ENCODE data around the gene IGFBP4.
A peak's percentile ranks its signal among the peaks of the same experiment; 100 is the strongest.

The IGFBP4 gene

DNA sequence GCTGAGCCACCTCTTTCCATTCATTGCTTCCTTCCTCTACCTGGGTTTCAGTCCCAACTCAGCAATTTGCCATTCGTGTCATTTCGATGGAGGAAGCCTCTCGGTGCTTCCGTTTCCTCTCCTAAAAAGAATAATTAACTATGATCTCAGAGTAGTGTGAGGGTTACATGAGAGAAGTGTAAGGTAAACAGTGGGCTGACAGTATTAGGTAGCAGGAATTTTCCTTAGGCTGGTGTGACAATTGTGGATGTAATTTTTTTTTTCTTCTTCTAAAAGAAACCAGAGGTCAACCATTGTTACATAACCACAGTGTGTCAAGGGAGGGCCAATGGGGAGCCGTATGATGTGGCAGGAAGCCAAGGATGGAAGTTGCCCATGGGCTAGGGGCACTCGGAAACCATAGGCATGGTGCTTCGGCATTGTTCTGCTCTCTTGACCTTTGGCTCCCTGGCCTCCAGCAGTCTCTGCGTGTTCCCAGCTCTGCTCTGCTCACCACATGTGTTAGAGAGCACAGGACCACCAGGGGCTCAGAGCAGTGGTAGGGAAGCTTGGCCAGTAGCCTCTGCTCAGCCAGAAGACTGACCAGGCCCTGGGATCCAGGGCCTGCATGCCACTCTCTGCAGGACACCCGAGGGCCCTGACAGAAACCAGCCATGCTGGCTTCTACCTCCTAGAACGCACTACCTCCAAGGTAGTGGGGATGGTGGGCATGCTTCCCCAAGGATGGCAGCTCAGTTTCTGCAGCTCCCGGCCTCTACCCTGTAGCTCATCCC is 23.5 kb upstream of the IGFBP4 start:
- peaks cover 19% of the 10 kb centered on the region for H3K36me3 Mint-ChIP-seq (ENCODE audit: low read depth)
- DNase-seq (no peak), ATAC-seq (no peak)
- H3K9me3 Mint-ChIP-seq: no peaks in the 10 kb centered on the region
- H3K27me3 Mint-ChIP-seq: peaks cover 3% of the 10 kb centered on the region
- H3K4me3 Mint-ChIP-seq: no peak overlapping the region
- H3K27ac Mint-ChIP-seq: peak overlapping the region; percentile 15
- H3K4me1 Mint-ChIP-seq: peaks cover 31% of the 10 kb centered on the region

DNA sequence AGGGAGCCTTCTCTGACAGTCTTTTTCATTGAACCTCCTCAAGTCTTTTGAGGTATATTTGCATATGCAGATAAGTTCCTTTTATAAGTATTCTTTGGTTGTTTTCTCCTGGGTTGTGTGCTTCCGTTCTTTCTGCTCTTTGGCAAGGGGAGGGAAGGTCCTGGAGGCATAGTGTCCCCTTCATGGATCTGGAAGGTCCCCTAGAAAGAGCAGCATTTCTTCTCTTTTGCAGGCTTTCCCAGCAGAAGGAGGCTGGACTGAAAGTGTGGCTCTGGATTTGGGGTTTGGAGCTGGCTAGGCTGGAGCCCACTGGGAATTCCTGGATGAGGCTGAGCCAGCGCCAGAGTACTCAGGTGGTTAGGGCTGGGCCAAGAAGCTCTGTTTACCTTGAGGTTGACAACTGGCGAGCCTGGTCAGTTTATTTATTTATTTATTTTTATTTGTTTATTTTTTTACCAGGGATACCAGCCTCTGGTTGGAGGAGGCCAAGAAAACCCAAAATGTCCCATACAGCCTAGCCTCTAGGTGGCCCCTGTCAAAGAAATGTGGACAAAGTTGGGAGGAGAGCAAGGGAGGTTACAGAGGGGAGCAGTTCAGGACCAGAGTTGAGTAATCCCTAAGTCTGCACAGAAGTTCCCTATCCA is 20.1 kb upstream of the IGFBP4 start:
- Mint-ChIP-seq H3K36me3 (ENCODE audit: low read depth) (no peaks in the 10 kb centered on the region), H3K27ac (no peak overlapping the region), H3K4me3 (no peak overlapping the region), H3K4me1 (peaks cover 43% of the 10 kb centered on the region), H3K27me3 (no peaks in the 10 kb centered on the region), H3K9me3 (no peaks in the 10 kb centered on the region)
- ATAC-seq: no peak
- DNase-seq: no peak

DNA sequence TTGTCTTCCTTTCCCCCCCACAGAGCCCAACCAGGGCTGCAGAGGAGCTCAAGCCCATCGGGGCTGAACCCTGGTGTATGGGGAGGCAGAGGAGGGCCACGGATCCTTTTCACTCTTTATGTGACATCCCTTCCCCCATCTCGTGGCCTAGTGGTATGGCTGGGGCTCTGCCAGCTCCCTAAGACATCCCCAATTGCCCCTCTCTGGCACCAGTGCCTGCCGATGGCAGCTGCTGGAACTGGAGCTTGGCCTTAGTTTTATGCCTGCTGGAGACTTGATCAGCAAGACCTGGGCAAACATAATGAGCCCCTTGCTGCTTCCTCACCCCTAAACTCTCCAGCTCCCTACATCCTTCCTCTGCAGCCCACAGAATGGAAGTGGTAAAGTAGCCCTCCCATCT is 17.5 kb upstream of the IGFBP4 start:
- H3K4me3 Mint-ChIP-seq: no peak overlapping the region
- ATAC-seq: no peak
- no peaks in the 10 kb centered on the region for H3K27me3 Mint-ChIP-seq
- H3K36me3 Mint-ChIP-seq (ENCODE audit: low read depth): no peaks in the 10 kb centered on the region
- no peak overlapping the region for H3K27ac Mint-ChIP-seq
- no peak for DNase-seq
- peaks cover 30% of the 10 kb centered on the region for H3K4me1 Mint-ChIP-seq
- H3K9me3 Mint-ChIP-seq: no peaks in the 10 kb centered on the region

DNA sequence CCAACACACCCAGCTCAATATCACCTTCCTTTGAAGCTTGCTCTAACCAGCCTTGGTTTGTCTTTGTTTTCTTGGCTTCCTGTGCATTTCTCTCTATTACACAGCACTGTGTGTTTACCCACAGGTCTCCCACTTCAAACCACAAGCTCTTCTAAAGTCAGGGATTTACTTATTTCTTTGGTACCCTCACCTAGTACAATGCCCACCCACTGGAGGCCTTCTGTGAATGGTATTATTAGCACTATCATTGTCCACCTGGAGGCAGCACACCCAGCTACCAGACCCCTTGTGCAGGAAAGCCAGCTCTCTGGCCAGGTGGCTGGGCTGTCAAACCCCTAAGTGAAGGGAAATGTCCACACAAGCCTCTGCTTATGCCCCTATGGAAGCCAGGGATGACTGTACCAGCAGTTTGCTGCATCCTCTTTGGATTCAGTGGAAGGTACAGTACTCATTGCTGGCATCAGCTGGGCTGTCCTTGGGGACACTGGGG is 16.2 kb upstream of the IGFBP4 start:
- H3K9me3 Mint-ChIP-seq: no peaks in the 10 kb centered on the region
- H3K27ac Mint-ChIP-seq: no peak overlapping the region
- ATAC-seq (peak; percentile 68), DNase-seq (no peak)
- no peaks in the 10 kb centered on the region for H3K27me3 Mint-ChIP-seq
- peaks cover 30% of the 10 kb centered on the region for H3K4me1 Mint-ChIP-seq
- no peak overlapping the region for H3K4me3 Mint-ChIP-seq
- H3K36me3 Mint-ChIP-seq (ENCODE audit: low read depth): no peaks in the 10 kb centered on the region

DNA sequence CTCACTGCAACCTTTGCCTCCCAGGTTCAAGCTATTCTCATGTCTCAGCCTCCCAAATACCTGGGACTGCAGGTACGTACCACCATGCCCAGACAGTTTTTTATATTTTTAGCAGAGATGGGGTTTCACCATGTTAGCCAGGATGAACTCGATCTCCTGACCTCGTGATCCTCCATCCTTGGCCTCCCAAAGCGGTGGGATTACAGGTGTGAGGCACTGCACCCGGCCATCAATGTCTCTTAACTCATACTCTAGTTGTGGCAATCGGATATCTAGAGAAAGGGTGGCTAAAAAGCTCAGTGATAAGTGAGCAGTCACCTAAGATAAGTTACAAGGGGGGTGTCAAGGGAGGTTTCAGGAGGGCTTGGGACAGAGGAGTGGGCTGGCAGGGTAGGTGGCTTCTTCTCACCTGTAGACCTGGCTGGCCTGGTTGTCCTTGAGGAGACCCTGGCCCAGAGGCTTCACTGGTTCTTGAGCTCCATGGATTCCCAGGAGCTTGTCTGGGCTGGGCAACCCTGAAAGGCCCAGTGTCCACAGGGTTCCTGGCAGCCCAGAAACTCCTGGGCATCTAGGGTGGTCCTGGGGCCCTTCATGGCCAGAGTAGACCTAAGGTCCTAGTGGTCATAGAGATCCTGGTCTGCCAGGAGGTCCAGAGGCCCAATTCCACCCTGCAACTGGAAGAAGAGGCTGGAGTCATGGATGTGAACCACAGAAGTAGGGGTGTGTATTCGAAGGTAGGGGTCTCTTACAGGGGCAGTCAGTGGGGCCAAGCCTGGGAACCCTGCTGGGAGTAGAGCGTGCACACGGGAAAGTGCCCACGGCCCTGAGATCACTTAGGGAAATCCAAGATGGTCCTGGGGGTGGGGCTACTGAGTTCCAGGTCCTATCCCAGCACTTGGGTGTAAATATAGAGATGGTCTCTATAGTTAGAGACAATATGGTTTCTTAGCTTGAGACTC is 12.7 kb upstream of the IGFBP4 start:
- DNase-seq (no peak), ATAC-seq (no peak)
- Mint-ChIP-seq H3K4me3 (no peak overlapping the region), H3K36me3 (ENCODE audit: low read depth) (no peaks in the 10 kb centered on the region), H3K27me3 (no peaks in the 10 kb centered on the region), H3K4me1 (peaks cover 33% of the 10 kb centered on the region), H3K27ac (no peak overlapping the region), H3K9me3 (no peaks in the 10 kb centered on the region)

DNA sequence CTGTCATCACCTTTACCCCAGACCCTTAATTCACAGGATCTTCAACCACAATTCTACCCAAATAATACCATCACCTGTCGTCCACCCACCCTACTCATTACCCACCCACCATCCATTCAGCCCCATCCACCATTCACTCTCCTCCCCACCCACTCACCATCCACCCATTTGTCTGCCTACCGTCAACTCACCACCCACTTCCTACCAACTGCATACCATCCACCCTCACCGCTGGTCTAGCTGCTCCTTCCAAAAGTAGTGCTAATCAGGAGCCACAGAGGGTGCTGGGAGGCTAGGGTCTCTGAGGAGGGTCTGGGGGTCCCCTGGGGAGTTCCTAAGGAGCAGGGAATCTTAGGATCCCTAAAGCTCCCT is 12.0 kb upstream of the IGFBP4 start:
- Mint-ChIP-seq H3K27me3 (no peaks in the 10 kb centered on the region), H3K9me3 (no peaks in the 10 kb centered on the region), H3K4me1 (peaks cover 26% of the 10 kb centered on the region), H3K4me3 (no peak overlapping the region), H3K36me3 (ENCODE audit: low read depth) (no peaks in the 10 kb centered on the region), H3K27ac (no peak overlapping the region)
- no peak for ATAC-seq
- DNase-seq: no peak

DNA sequence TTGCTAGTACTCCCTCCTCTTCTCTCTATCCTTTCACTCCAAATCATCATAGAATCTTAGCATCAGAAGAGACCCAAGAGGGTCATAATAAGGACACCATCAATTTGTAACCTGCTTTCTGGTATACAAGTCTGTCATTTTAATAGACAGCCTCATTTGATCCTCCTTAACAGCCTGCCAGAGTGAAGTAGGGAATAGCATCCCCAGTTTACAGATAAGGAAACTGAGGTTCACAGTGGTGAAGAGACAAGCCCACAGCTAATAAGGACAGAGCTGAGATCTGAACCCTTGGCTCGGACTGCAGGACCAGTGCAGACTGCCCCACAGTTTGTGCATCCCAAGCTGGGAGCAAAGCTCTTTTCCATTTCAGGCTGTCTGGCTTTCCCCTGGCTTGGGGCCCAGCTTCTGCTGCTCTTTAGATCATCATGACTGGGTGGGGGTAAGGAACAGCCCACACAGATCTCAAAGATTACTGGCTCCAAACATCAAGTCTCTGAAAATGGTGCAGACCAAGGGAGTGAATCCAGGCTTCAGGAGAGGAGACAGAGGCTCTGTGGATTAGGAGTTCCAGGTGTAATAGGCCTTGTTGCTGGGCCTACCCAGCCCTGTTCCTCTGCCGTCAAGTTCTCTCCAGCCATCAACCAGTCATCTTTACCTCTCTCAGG is 10.3 kb upstream of the IGFBP4 start:
- no peaks in the 10 kb centered on the region for H3K36me3 Mint-ChIP-seq (ENCODE audit: low read depth)
- no peaks in the 10 kb centered on the region for H3K9me3 Mint-ChIP-seq
- DNase-seq (no peak), ATAC-seq (no peak)
- no peak overlapping the region for H3K27ac Mint-ChIP-seq
- H3K4me1 Mint-ChIP-seq: peaks cover 9% of the 10 kb centered on the region
- H3K4me3 Mint-ChIP-seq: no peak overlapping the region
- no peaks in the 10 kb centered on the region for H3K27me3 Mint-ChIP-seq

DNA sequence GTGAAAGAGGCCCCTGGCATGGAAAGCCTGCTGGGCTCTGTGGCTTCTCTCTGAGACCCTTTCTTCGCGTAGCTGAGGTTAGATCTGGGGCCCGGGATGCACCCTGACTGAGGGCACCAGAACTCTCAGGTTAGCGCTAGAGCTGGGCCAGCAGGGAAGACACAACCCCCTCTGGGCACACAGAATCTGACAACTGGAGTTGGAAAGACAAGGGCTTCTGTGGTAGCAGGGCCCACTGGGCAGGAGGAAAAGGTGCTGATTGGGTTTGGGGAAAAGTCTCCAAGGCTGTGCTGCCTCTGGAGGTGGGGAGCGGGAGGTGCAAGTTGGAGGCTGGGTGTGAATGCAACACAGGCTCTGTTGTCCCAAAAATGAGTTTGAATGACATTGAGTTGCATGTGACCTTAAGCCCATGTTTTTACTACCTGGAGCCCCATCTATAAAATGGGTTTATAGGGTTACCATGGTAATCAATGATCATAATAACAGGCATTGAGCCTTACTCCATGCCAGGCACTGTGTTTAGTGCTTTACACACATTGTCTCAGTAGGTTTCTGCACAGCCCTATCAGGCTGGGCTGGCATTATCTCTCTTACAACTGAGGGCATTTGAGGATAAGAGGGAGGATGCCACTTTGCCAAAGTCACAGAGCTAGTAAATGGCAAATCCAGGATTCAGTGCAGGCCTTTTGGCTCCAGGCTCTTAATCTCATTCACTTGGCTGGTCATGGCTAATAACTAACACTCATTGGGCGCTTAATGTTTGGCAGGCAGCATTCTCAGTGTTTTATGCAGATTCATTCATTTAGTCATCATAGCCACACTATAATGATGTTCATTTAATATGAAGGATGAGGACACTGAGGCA is 9.5 kb upstream of the IGFBP4 start:
- Mint-ChIP-seq H3K36me3 (ENCODE audit: low read depth) (no peaks in the 10 kb centered on the region), H3K27me3 (no peaks in the 10 kb centered on the region), H3K9me3 (no peaks in the 10 kb centered on the region), H3K4me3 (no peak overlapping the region), H3K4me1 (peaks cover 8% of the 10 kb centered on the region), H3K27ac (no peak overlapping the region)
- DNase-seq: no peak
- peak; percentile 48 for ATAC-seq

DNA sequence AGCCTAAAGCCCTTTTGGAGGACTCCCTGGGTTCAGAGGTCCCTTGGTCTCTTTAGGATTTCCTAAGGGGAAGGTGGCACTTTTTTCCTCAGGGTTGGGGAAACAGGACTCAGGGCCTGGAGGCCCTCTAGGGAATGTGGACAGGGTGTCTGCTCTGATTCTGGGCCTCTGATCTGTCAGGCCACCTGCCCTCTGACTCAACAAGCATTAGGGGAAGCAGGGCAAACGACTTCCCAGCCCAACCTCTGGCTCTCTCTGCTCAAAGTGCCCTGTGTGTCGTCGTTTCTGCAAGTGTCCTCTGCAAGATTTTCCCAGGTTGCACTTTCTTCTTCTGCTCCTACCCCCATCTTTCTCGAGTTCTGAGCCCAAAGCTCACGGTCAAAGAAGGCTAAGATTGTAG is 6.6 kb upstream of the IGFBP4 start:
- peaks cover 11% of the 10 kb centered on the region for H3K4me1 Mint-ChIP-seq

DNA sequence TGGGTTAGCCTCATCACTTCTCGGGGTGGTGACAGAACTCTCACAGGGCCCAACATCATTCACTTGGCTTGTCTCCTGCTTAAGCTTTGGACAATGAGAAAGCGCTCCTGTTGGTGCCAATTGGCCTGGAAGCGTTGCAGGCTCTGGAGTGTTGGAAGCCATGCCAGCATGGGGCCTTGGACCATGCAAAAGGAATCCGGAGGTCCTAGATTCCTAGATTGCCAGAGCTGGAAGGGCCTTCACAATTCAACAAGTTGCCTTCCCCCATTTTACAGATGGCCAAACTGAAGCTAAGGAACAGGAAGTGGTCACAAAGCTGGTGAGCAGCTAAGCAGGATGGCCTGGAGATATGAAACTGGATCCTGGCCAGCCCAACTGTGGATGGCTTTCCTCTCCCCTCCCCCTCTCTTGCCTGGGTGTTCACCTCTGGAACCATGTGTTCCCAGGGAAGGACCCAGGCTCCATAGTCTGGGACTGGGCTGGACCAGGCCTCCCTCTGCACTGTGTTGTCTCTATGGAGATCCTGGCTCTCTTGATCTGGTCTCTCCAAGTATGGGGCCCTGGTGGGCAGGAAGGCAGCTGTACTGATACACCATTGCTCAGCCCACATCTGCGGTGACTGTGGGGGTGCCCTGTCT is 6.0 kb upstream of the IGFBP4 start:
- Mint-ChIP-seq H3K4me1 (peaks cover 11% of the 10 kb centered on the region), H3K4me3 (no peak overlapping the region), H3K9me3 (no peaks in the 10 kb centered on the region), H3K27ac (no peak overlapping the region), H3K27me3 (peaks cover 2% of the 10 kb centered on the region), H3K36me3 (ENCODE audit: low read depth) (no peaks in the 10 kb centered on the region)
- DNase-seq (no peak), ATAC-seq (no peak)

More for the DNA sequence above, 6.6 kb upstream of the IGFBP4 start:
- Mint-ChIP-seq H3K4me3 (no peak overlapping the region), H3K27me3 (peaks cover 2% of the 10 kb centered on the region), H3K27ac (no peak overlapping the region), H3K9me3 (no peaks in the 10 kb centered on the region), H3K36me3 (ENCODE audit: low read depth) (no peaks in the 10 kb centered on the region)
- DNase-seq: no peak
- ATAC-seq: no peak

DNA sequence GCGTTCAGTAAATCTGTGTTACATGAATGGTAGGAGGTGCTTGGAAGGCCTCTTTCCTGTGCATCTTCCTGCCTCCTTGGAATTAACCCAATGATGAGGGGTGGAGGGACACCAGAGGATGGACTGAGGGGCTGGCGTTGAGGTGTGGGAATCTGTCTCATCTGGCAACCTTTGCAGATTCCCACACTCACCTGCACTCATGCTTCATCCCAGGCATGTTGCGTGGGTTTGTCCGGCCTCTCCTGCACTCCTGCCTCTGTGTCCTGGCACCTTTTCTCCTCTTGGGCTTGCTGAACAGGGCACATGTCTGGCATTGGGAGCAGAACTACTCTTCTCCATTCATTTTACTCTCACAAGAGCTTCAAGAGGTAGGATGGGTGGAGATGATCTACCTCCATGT is 3.1 kb upstream of the IGFBP4 start:
- Mint-ChIP-seq H3K4me1 (peaks cover 21% of the 10 kb centered on the region), H3K4me3 (no peak overlapping the region), H3K36me3 (ENCODE audit: low read depth) (no peaks in the 10 kb centered on the region), H3K9me3 (no peaks in the 10 kb centered on the region), H3K27me3 (peaks cover 9% of the 10 kb centered on the region), H3K27ac (no peak overlapping the region)
- DNase-seq (no peak), ATAC-seq (no peak)

DNA sequence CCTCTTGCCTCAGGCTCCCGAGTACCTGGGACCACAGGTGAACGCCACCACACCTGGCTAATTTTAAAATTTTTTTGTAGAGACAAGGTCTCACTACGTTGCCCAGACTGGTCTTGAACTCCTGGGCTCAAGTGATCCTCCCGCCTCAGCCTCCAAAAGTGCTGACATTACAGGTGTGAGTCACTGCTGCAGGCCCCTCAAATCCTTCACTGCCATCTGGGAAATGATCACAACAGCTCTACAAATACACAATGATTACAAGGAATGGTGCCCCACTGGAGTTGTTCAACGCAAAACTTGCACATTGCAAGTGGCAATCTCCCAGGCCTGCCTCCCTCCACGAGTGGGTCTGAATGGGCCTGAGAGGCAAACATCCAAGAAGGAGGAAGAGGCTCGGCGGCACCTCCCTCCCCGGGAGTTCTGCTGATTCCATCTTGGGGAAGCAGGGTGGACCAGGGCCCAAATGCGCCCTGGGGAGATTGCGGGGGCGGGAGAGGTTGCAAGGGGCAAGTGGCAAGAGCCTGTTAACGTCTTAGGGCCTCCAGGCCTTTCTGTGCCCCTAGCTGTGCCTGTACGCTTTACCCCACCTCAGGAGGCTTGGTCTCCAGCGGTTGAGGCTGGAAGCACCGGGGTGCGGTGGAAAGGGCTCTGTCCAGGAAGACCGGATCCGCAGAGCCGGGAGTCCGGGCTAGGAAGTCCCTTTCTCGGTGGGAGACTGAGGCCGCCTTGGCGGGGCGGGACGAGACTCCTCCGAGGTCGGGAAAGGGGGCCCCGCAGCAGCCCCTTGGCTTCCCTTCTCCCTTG is 656 bp upstream of the IGFBP4 start:
- Mint-ChIP-seq H3K9me3 (no peaks in the 10 kb centered on the region), H3K27ac (no peak overlapping the region), H3K4me3 (peak overlapping the region; percentile 42), H3K4me1 (peaks cover 32% of the 10 kb centered on the region), H3K36me3 (ENCODE audit: low read depth) (no peaks in the 10 kb centered on the region), H3K27me3 (peaks cover 12% of the 10 kb centered on the region)
- DNase-seq: no peak
- ATAC-seq: no peak

Data from activated naive CD8-positive, alpha-beta T cell treated with anti-CD3 and anti-CD28 coated beads, Interleukin-2, amount 50 U/mL, for 24 hours (primary cell).